Measurements from ENCODE around the gene HOXC6.

DNA sequence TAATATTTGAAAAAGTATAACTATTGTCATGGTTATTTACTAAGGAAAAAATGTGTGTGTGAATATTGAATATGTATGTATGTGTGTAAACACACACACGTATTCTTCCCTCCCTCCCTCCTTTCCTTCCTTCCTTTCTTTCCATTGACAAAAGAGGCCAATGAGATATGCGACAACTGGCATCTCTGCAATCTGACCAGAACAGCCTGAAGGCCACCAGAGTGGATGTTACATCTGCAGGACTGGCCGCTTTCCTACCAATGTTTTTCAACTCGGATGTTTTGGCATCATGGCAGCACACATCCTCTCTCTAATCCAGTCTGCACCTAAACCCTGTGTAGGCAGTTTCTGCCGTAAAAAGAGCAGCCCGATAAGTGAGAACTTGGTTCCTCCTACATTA lies 46.1 kb downstream of the HOXC6 start:
- TF ChIP-seq, protein P1, sequence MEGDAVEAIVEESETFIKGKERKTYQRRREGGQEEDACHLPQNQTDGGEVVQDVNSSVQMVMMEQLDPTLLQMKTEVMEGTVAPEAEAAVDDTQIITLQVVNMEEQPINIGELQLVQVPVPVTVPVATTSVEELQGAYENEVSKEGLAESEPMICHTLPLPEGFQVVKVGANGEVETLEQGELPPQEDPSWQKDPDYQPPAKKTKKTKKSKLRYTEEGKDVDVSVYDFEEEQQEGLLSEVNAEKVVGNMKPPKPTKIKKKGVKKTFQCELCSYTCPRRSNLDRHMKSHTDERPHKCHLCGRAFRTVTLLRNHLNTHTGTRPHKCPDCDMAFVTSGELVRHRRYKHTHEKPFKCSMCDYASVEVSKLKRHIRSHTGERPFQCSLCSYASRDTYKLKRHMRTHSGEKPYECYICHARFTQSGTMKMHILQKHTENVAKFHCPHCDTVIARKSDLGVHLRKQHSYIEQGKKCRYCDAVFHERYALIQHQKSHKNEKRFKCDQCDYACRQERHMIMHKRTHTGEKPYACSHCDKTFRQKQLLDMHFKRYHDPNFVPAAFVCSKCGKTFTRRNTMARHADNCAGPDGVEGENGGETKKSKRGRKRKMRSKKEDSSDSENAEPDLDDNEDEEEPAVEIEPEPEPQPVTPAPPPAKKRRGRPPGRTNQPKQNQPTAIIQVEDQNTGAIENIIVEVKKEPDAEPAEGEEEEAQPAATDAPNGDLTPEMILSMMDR (IDR thresholded peaks at IDR 0.05; ENCODE audit: extremely low read depth in 1 of 2, insufficient read depth in 1 of 2, low read depth in 1 of 2, low read length in 2 of 2) = no peak
- TF ChIP-seq, protein P2, sequence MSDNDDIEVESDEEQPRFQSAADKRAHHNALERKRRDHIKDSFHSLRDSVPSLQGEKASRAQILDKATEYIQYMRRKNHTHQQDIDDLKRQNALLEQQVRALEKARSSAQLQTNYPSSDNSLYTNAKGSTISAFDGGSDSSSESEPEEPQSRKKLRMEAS (IDR thresholded peaks at IDR 0.05; ENCODE audit: insufficient read depth, insufficient read length) = no peak
- TF ChIP-seq POLR2AphosphoS5 (IDR thresholded peaks at IDR 0.05; ENCODE audit: insufficient read depth, low read depth, low read length) (no peak), EZH2 (IDR thresholded peaks at IDR 0.05; ENCODE audit: borderline replicate concordance, low read depth, low read length, severe bottlenecking) (no peak), MYC (IDR thresholded peaks at IDR 0.05; ENCODE audit: low read depth, low read length) (no peak), POLR2A (IDR thresholded peaks at IDR 0.05; ENCODE audit: low read depth, low read length) (no peak), FOS (IDR thresholded peaks at IDR 0.05; ENCODE audit: borderline replicate concordance, insufficient read depth, low read length) (no peak)
